IMR-90 (cell line): ENCODE measurements around the gene TRIM44. TPM values are rescaled to one million over a fixed set of nuclear protein-coding genes. Genes with fewer than 3 reads are reported as not detected.
"Not testable (repeated sequence)": the region's sequence is repeated elsewhere in the genome, so short reads cannot be mapped to it uniquely, and the experiment has no call there.

ENCODE experiments used
- ATAC-seq: fragments of 200-7000 bp; cut with Tn5 transposase; 2 replicates; pipeline ENCODE4 v1.9.1; 2020; ENCODE audit warnings: low read depth, mild to moderate bottlenecking, moderate library complexity
- BruUV-seq: library from RNA; stranded (reverse); fragments of 400-500 nt; replicated peaks from 2 replicates; lab custom pipeline; 2021; lab: Mats Ljungman, UMichigan
- CTCF ChIA-PET: fragments of 300-600 bp; formaldehyde crosslinking; extraction: SDS; loops from one replicate; lab custom pipeline; 2021; ENCODE audit warnings: antibody characterized with exemption; lab: Yijun Ruan, JAX
- POLR2A ChIA-PET: fragments of 300-600 bp; sonication (Branson Sonifier 250); formaldehyde crosslinking; loops from one replicate; lab custom pipeline; 2022; ENCODE audit warnings: antibody characterized with exemption; ENCODE audit not compliant: unreplicated experiment; lab: Charles Lee
- DNase-seq: peaks from one replicate; pipeline ENCODE4 v3.0.0; 2013
- H2AFZ ChIP-seq: replicated peaks from 2 replicates; pipeline ENCODE3; 2013; ENCODE audit warnings: low read length, mild to moderate bottlenecking; ENCODE audit not compliant: poor library complexity
- H2AK5ac ChIP-seq: 2 replicates; pipeline ENCODE4 v1.6.1; 2013; ENCODE audit warnings: low read depth, low read length, inconsistent platforms
- H2AK9ac ChIP-seq: replicated peaks from 2 replicates; pipeline ENCODE3; 2013; ENCODE audit warnings: mild to moderate bottlenecking, low read depth, low read length, moderate library complexity; ENCODE audit not compliant: poor library complexity
- H2BK120ac ChIP-seq: 2 replicates; pipeline ENCODE4 v1.6.1; 2013; ENCODE audit warnings: low read depth, low read length, inconsistent platforms
- H2BK15ac ChIP-seq: 3 replicates; pipeline ENCODE4 v1.6.1; 2013; ENCODE audit warnings: low read depth, low read length, inconsistent platforms
- H2BK20ac ChIP-seq: 2 replicates; pipeline ENCODE4 v1.6.1; 2013; ENCODE audit warnings: low read depth, mild to moderate bottlenecking, inconsistent platforms, low read length, moderate library complexity
- H2BK5ac ChIP-seq: 2 replicates; pipeline ENCODE4 v1.6.1; 2013; ENCODE audit warnings: mild to moderate bottlenecking, low read depth, low read length, inconsistent platforms; ENCODE audit not compliant: poor library complexity, severe bottlenecking
- H3K14ac ChIP-seq: replicated peaks from 2 replicates; pipeline ENCODE4 v1.6.1; 2013; ENCODE audit warnings: low read depth, low read length, inconsistent platforms
- H3K18ac ChIP-seq: 2 replicates; pipeline ENCODE4 v1.6.1; 2013; ENCODE audit warnings: low read depth, low read length, control low read depth
- H3K23ac ChIP-seq: 2 replicates; pipeline ENCODE4 v1.6.1; 2013; ENCODE audit warnings: low read depth, low read length, inconsistent platforms
- H3K27ac ChIP-seq: 2 replicates; pipeline ENCODE4 v1.5.1; 2013; ENCODE audit warnings: mild to moderate bottlenecking, control low read depth, low read length; ENCODE audit not compliant: insufficient read depth
- H3K27me3 ChIP-seq: 2 replicates; pipeline ENCODE4 v1.6.1; 2013; ENCODE audit warnings: low read length; ENCODE audit not compliant: control insufficient read depth, insufficient read depth
- H3K36me3 ChIP-seq: 2 replicates; pipeline ENCODE4 v1.6.1; 2013; ENCODE audit warnings: low read length, mixed read lengths; ENCODE audit not compliant: control insufficient read depth, insufficient read depth
- H3K4ac ChIP-seq: 2 replicates; pipeline ENCODE4 v1.6.1; 2013; ENCODE audit warnings: low read depth, low read length, inconsistent platforms
- H3K4me1 ChIP-seq: 2 replicates; pipeline ENCODE4 v1.6.1; 2013; ENCODE audit warnings: low read length, mixed read lengths; ENCODE audit not compliant: control insufficient read depth, insufficient read depth
- H3K4me2 ChIP-seq: 2 replicates; pipeline ENCODE4 v1.6.1; 2013; ENCODE audit warnings: low read depth, mild to moderate bottlenecking, control low read depth, low read length, moderate library complexity
- H3K4me3 ChIP-seq: 2 replicates; pipeline ENCODE4 v1.5.1; 2013; ENCODE audit warnings: low read depth, mild to moderate bottlenecking, control low read depth, low read length, moderate library complexity; ENCODE audit not compliant: insufficient read depth
- H3K56ac ChIP-seq: 2 replicates; pipeline ENCODE4 v1.6.1; 2013; ENCODE audit warnings: low read length, inconsistent platforms; ENCODE audit not compliant: insufficient read depth; ENCODE audit errors: extremely low read depth
- H3K79me1 ChIP-seq, 2 experiments: 2 replicates each; pipeline ENCODE4 v1.6.1; 2013; ENCODE audit warnings: low read length in 2 of 2, inconsistent platforms in 1 of 2, low read depth in 1 of 2
- H3K9ac ChIP-seq: 2 replicates; pipeline ENCODE4 v1.6.1; 2013; ENCODE audit warnings: low read depth, low read length, control low read depth
- H3K9me1 ChIP-seq: 2 replicates; pipeline ENCODE4 v1.6.1; 2013; ENCODE audit warnings: low read length, inconsistent platforms; ENCODE audit not compliant: insufficient read depth
- H3K9me3 ChIP-seq: 2 replicates; pipeline ENCODE4 v1.6.1; 2013; ENCODE audit warnings: low read length; ENCODE audit not compliant: control insufficient read depth, insufficient read depth
- H4K20me1 ChIP-seq: 2 replicates; pipeline ENCODE4 v1.6.1; 2013; ENCODE audit warnings: low read length, inconsistent platforms; ENCODE audit not compliant: insufficient read depth
- H4K5ac ChIP-seq: 2 replicates; pipeline ENCODE4 v1.6.1; 2013; ENCODE audit warnings: mild to moderate bottlenecking, low read depth, low read length, control low read depth
- H4K8ac ChIP-seq, 2 experiments: 2 replicates each; pipeline ENCODE4 v1.6.1; 2013; ENCODE audit warnings: low read depth in 2 of 2, low read length in 2 of 2, control low read depth in 1 of 2, inconsistent platforms in 1 of 2
- H4K91ac ChIP-seq: 2 replicates; pipeline ENCODE4 v1.6.1; 2013; ENCODE audit warnings: low read depth, low read length, inconsistent platforms; ENCODE audit not compliant: insufficient read depth
- CEBPB ChIP-seq: IDR thresholded peaks from 2 replicates; pipeline ENCODE4 v1.6.1; 2012; ENCODE audit warnings: low read depth, low read length, improper control_type of control experiment
- CHD1 ChIP-seq: IDR thresholded peaks from 2 replicates; pipeline ENCODE4 v1.6.1; 2012; ENCODE audit warnings: low read depth, low read length, improper control_type of control experiment
- SMC3 ChIP-seq: fragments of 150-350 bp; IDR thresholded peaks from 2 replicates; pipeline ENCODE4 v1.6.1; 2016; ENCODE audit warnings: low read depth, mild to moderate bottlenecking, antibody characterized with exemption, low read length, moderate library complexity
- WGBS, 2 experiments: methylation state at CpG; one replicate each; pipeline versions ENCODE4 v1.1.5 to v1.1.7; 2013; ENCODE audit warnings: missing lambda C conversion rate in 2 of 2; ENCODE audit not compliant: insufficient read length in 1 of 2; ENCODE audit errors: extremely low coverage in 2 of 2; 5-methylcytosine and 5-hydroxymethylcytosine counted together
- dilution Hi-C: fragments of 300-500 bp; cut with HindIII; formaldehyde crosslinking; loops from one replicate; pipeline ENCODE4 v1.14.3; 2018; ENCODE audit warnings: low sequenced_read_pairs; ENCODE audit not compliant: unreplicated experiment
- in situ Hi-C: fragments of 300-500 bp; cut with MboI; formaldehyde crosslinking; loops from 3 replicates; pipeline ENCODE4 v1.14.3; 2019; ENCODE audit warnings: low sequenced_read_pairs, inconsistent platforms, mixed read lengths
- intact Hi-C: fragments of 100-400 bp; cut with micrococcal nuclease; formaldehyde crosslinking; loops from 2 replicates; pipeline ENCODE4 v1.10.0; 2022
- polyA plus RNA-seq, 3 experiments: library from polyadenylated mRNA; depleted of rRNA; stranded (reverse); fragments of >200 nt; gene quantifications; 2 replicates each; pipeline ENCODE4 v1.2.3, GENCODE V29; 2012; ENCODE audit warnings: low replicate concordance in 1 of 3
- total RNA-seq: library from RNA; depleted of rRNA; stranded (reverse); fragments of >200 nt; gene quantifications from 2 replicates; pipeline ENCODE4 v1.2.3, GENCODE V29; 2012

TRIM44 gene
- total and polyA plus RNA-seq, 2 of the 4 experiments (the other 2 are of a cell fraction), result 50.7 to 104 TPM

GRCh38 chr11:35667257-35667656 is 4.7 kb downstream of the TRIM44 start:
- Histone ChIP-seq H3K27me3 (no peaks in the 10 kb centered on the region), H2AK9ac (no peak overlapping the region), H3K14ac (no peak overlapping the region), H4K91ac (no peak overlapping the region), H2BK120ac (no peak overlapping the region), H3K79me1 (peaks cover 26 to 58% of the 10 kb centered on the region in 2 experiments), H4K20me1 (peaks cover 32% of the 10 kb centered on the region), H3K56ac (no peak overlapping the region), H3K23ac (no peak overlapping the region), H2AFZ (no peak overlapping the region), H3K9me1 (peaks cover 5% of the 10 kb centered on the region; the same call in 1 of the 2 replicates), H3K18ac (no peak overlapping the region), H2BK20ac (no peak overlapping the region), H3K4me3 (no peak overlapping the region), H3K36me3 (peaks cover 2% of the 10 kb centered on the region; the same call in 1 of the 2 replicates), H4K5ac (no peak overlapping the region), H2AK5ac (no peak overlapping the region), H4K8ac (no peak overlapping the region), H3K9ac (no peak overlapping the region), H2BK15ac (no peak overlapping the region), H3K27ac (no peak overlapping the region), H3K4ac (no peak overlapping the region), H3K4me1 (peaks cover 11% of the 10 kb centered on the region), H2BK5ac (no peak overlapping the region), H3K9me3 (peaks cover 3% of the 10 kb centered on the region), H3K4me2 (no peak overlapping the region)
- no peak for DNase-seq
- WGBS, 2 experiments, result no CpG with 5 or more reads among the region's 1 CpG
- no TSS peak for BruUV-seq
- ChIA-PET POLR2A (no interaction called here), CTCF (no interaction called here)
- ATAC-seq, result no peak
- in situ Hi-C loops, result no loop called here
- intact Hi-C loops, result no loop called here
- dilution Hi-C loops, result no loop called here
- TF ChIP-seq SMC3 (no peak), CHD1 (no peak), CEBPB (no peak)

DNA sequence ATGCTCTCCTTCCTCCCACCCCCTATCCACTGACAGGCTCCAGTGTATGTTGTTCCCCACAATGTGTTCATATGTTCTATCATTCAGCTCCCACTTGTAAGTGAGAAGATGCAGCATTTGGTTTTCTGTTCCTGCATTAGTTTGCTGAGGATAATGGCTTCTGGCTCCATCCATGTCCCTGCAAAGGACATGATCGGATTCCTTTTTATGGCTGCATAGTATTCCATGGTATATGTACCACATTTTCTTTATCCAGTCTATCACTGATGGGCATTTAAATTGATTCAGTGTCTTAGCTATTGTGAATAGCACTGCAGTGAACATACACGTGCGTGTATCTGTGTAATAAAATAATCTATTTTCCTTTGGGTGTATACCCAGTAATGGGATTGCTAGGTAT is 5.8 kb downstream of the TRIM44 start:
- in situ Hi-C loops, H4K91ac ChIP-seq, H2BK120ac ChIP-seq, H3K9me3 ChIP-seq, H3K4ac ChIP-seq, H3K4me2 ChIP-seq, H2BK5ac ChIP-seq, H3K4me1 ChIP-seq, H3K23ac ChIP-seq, H3K4me3 ChIP-seq, H4K5ac ChIP-seq, POLR2A ChIA-PET, H3K9me1 ChIP-seq, H2BK20ac ChIP-seq, DNase-seq, H4K8ac ChIP-seq, H3K9ac ChIP-seq, H3K56ac ChIP-seq, CTCF ChIA-PET, intact Hi-C loops, BruUV-seq, H2AK9ac ChIP-seq, H2AFZ ChIP-seq, H3K27me3 ChIP-seq, dilution Hi-C loops, H3K18ac ChIP-seq, H3K27ac ChIP-seq, H3K36me3 ChIP-seq, H3K14ac ChIP-seq, H2AK5ac ChIP-seq, H2BK15ac ChIP-seq, ATAC-seq: not testable (repeated sequence)
- Histone ChIP-seq H3K79me1 (peaks cover 31 to 63% of the 10 kb centered on the region in 2 experiments), H4K20me1 (peaks cover 43% of the 10 kb centered on the region)
- no CpG with 5 or more reads among the region's 3 CpGs for WGBS, 2 experiments
